Karpas-422 (cell line): Measurements from ENCODE around the gene NDUFB5. TPM values are rescaled to one million over a fixed set of nuclear protein-coding genes. Genes with fewer than 3 reads are reported as not detected.

ENCODE experiments used
- DNase-seq: peaks from one replicate; pipeline ENCODE4 v3.0.0-alpha.2; 2015
- H2AFZ ChIP-seq: fragments of 200-600 bp; sonication (generic); 2 replicates; pipeline ENCODE4 v1.6.1; 2014; ENCODE audit warnings: antibody characterized with exemption, low read length, mixed read lengths
- H3K27ac ChIP-seq: fragments of 200-600 bp; sonication (generic); 2 replicates; pipeline ENCODE4 v1.5.1; 2014; ENCODE audit warnings: mild to moderate bottlenecking, low read length, moderate library complexity
- H3K27me3 ChIP-seq: fragments of 200-600 bp; sonication (generic); 2 replicates; pipeline ENCODE4 v1.6.1; 2014; ENCODE audit warnings: low read length, mixed read lengths
- H3K36me3 ChIP-seq: fragments of 200-600 bp; sonication (generic); 2 replicates; pipeline ENCODE4 v1.6.1; 2014; ENCODE audit warnings: low read length, mixed read lengths; ENCODE audit not compliant: insufficient read depth
- H3K4me1 ChIP-seq: fragments of 200-600 bp; sonication (generic); 2 replicates; pipeline ENCODE4 v1.6.1; 2014; ENCODE audit warnings: mild to moderate bottlenecking, low read length, mixed read lengths
- H3K4me2 ChIP-seq: fragments of 200-600 bp; sonication (generic); 2 replicates; pipeline ENCODE4 v1.6.1; 2014; ENCODE audit warnings: low read length, low read depth, mild to moderate bottlenecking; ENCODE audit not compliant: poor library complexity, severe bottlenecking
- H3K4me3 ChIP-seq: fragments of 200-600 bp; sonication (generic); 2 replicates; pipeline ENCODE4 v1.5.1; 2014; ENCODE audit warnings: mild to moderate bottlenecking, antibody characterized with exemption, low read length, mixed read lengths
- H3K79me2 ChIP-seq: fragments of 200-600 bp; sonication (generic); 2 replicates; pipeline ENCODE4 v1.6.1; 2014; ENCODE audit warnings: mild to moderate bottlenecking, low read length, mixed read lengths
- H3K9ac ChIP-seq: fragments of 200-600 bp; sonication (generic); 2 replicates; pipeline ENCODE4 v1.6.0; 2014; ENCODE audit warnings: low read length
- H3K9me2 ChIP-seq: fragments of 200-600 bp; sonication (generic), shearing (Covaris generic); replicated peaks from 2 replicates; pipeline ENCODE4 v1.6.0; 2014; ENCODE audit warnings: mild to moderate bottlenecking, low read length, moderate library complexity; ENCODE audit not compliant: insufficient read depth
- H3K9me3 ChIP-seq: fragments of 300-700, 200-600 bp; sonication (generic); 2 replicates; pipeline ENCODE4 v1.6.1; 2014; ENCODE audit warnings: low read length, mixed read lengths
- H4K20me1 ChIP-seq: fragments of 200-600 bp; sonication (generic); 2 replicates; pipeline ENCODE4 v1.6.1; 2014; ENCODE audit warnings: mild to moderate bottlenecking, antibody characterized with exemption, low read length, low read depth; ENCODE audit not compliant: insufficient read depth
- small RNA-seq: library from RNA; depleted of rRNA; stranded (forward); fragments of <200 nt; gene quantifications from one replicate; pipeline ENCODE3, GENCODE V24; 2014
- total RNA-seq: library from RNA; depleted of rRNA; stranded (reverse); fragments of >200 nt; shearing (Covaris generic); gene quantifications from 2 replicates; pipeline ENCODE4 v1.2.3, GENCODE V29; 2014; ENCODE audit warnings: low replicate concordance; rRNA removed

NDUFB5 gene
- total RNA-seq, 1 experiment from 2014 or later = 132 TPM

GRCh38 chr3:179671747-179672242, 67.2 kb downstream of the NDUFB5 start:
- Histone ChIP-seq H3K36me3 (no peaks in the 10 kb centered on the region), H4K20me1 (peaks cover 18% of the 10 kb centered on the region), H3K27me3 (no peaks in the 10 kb centered on the region), H3K9me3 (no peaks in the 10 kb centered on the region), H3K4me3 (no peak overlapping the region), H3K4me1 (no peaks in the 10 kb centered on the region), H3K4me2 (no peak overlapping the region), H2AFZ (no peak overlapping the region), H3K9me2 (no peaks in the 10 kb centered on the region), H3K9ac (no peak overlapping the region), H3K27ac (no peak overlapping the region), H3K79me2 (peaks cover 97% of the 10 kb centered on the region)
- no peak for DNase-seq

DNA sequence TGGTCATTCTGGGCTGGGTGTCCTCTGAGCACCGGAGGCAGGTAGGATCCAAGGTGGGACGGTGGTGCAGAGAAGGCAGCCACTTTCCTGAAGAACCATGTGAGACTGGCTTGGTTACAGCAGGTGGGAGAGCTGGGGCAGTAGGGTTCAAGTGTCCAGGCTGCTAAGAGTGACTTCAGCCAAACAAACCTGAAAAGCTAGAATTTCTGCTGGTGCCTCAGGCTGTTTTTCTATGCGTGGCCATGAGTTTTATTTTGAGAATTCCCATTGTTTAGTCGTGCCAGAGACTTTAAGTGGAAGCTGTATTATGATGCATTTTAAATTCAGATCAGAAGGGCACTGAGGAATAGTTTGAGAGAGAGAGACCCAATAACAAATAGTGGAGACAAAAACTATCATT, 68.3 kb downstream of the NDUFB5 start:
- Histone ChIP-seq H3K27ac (no peak overlapping the region), H3K79me2 (peaks cover 97% of the 10 kb centered on the region), H3K9me2 (no peaks in the 10 kb centered on the region), H3K4me3 (no peak overlapping the region), H3K36me3 (no peaks in the 10 kb centered on the region), H3K4me1 (no peaks in the 10 kb centered on the region), H3K9me3 (no peaks in the 10 kb centered on the region), H4K20me1 (peaks cover 11% of the 10 kb centered on the region), H2AFZ (no peak overlapping the region), H3K27me3 (no peaks in the 10 kb centered on the region), H3K4me2 (no peak overlapping the region), H3K9ac (no peak overlapping the region)
- no peak for DNase-seq

DNA sequence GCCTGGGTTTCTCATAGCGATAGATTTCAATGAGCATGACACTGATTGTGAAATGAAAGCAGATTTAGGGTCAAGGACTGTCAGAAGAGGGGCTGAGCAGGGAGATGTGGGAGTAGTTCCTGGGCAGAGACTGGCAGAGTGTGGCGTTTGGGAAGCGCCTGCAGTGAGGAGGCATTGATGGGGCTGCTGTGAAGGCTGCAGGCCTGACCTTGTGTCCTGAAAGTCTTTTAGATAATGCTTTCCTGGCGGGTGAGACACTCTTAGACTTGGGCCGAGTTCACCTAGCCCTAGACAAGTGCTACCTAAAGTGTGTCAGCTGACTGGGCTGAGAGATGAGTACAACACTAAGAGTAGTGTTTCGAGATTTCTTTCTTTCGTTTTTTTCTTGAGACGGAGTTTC, 68.9 kb downstream of the NDUFB5 start:
- Histone ChIP-seq H3K36me3 (no peaks in the 10 kb centered on the region), H3K9me3 (no peaks in the 10 kb centered on the region), H4K20me1 (peaks cover 11% of the 10 kb centered on the region), H3K4me1 (no peaks in the 10 kb centered on the region), H3K9me2 (no peaks in the 10 kb centered on the region), H3K4me2 (no peak overlapping the region), H3K79me2 (peaks cover 97% of the 10 kb centered on the region), H2AFZ (no peak overlapping the region), H3K27ac (no peak overlapping the region), H3K4me3 (no peak overlapping the region), H3K9ac (no peak overlapping the region), H3K27me3 (no peaks in the 10 kb centered on the region)
- no peak for DNase-seq

DNA sequence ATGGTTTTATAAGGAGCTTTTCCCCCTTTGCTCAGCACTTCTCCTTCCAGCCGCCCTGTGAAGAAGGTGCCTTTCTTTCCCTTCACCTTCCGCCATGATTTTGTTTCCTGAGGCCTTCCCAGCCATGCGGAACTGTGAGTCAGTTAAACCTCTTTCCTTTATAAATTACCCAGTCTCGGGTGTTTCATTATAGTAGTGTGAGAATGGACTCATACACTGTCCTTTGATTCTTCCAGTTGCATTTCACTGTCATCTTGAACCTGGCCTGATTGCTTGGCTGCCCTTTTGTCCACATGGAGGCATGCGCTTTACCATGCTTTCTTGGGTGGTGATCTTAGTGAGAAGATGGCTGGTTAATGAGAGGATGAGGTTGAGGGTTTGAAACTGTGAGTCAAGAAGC, 71.5 kb downstream of the NDUFB5 start:
- no peak overlapping the region for H2AFZ ChIP-seq
- no peak overlapping the region for H3K4me2 ChIP-seq
- no peak overlapping the region for H3K9ac ChIP-seq
- H3K36me3 ChIP-seq = no peaks in the 10 kb centered on the region
- H3K79me2 ChIP-seq = peaks cover 96% of the 10 kb centered on the region
- no peaks in the 10 kb centered on the region for H3K4me1 ChIP-seq
- H3K4me3 ChIP-seq = no peak overlapping the region
- H4K20me1 ChIP-seq = peaks cover 11% of the 10 kb centered on the region
- no peaks in the 10 kb centered on the region for H3K9me2 ChIP-seq
- DNase-seq = no peak
- no peaks in the 10 kb centered on the region for H3K27me3 ChIP-seq
- H3K27ac ChIP-seq = no peak overlapping the region
- H3K9me3 ChIP-seq = no peaks in the 10 kb centered on the region

Small RNA genes lying within 50 kb of the gene (small RNA-seq; reads per million reads assigned to genes)
- gene AC090425.1 (not detected), gene RF01210 (0.20 reads per million)

Other genes starting within 250 kb of the NDUFB5 start
- 0.18 and 0.78 TPM in 2 replicates for gene GNB4, start 153.3 kb upstream of the NDUFB5 start, total RNA-seq
- 50.9 and 68.6 TPM in 2 replicates for gene ACTL6A, start 41.9 kb upstream of the NDUFB5 start, total RNA-seq
- gene MRPL47, start 156 bp upstream of the NDUFB5 start, total RNA-seq = 37.3 and 56.1 TPM in 2 replicates
- gene USP13, start 48.2 kb downstream of the NDUFB5 start, total RNA-seq = 17.5 and 22.1 TPM in 2 replicates